Right hindlimb (tissue), 1 donor: ENCODE results near the gene PSD4.

ENCODE experiments used
- DNase-seq: peaks from one replicate; pipeline ENCODE4 v3.0.0-alpha.2; 2018

PSD4 gene

GRCh38 chr2:113173542-113174375 is at the start of gene PSD4:
PSD4 (plus strand) TSS chr2:113173971; CDS start chr2:113182457, 8,486 bp downstream.
- DNase-seq: no peak

- DNase-seq: no peak
Measured at GRCh38 chr2:113124181-113124961, 49.4 kb upstream of the PSD4 start.

- DNase-seq: no peak
Measured at GRCh38 chr2:113124984-113125855, 48.6 kb upstream of the PSD4 start.

GRCh38 chr2:113126845-113127645 is 46.7 kb upstream of the PSD4 start, which contains the start of gene IL1RN:
IL1RN (plus strand) TSS chr2:113127598; CDS start chr2:113127625, 27 bp downstream.
- no peak for DNase-seq

GRCh38 chr2:113127646-113128570 is 45.9 kb upstream of the PSD4 start:
- DNase-seq: no peak

- no peak for DNase-seq
Measured at GRCh38 chr2:113129519-113130078, 44.2 kb upstream of the PSD4 start.

DNA sequence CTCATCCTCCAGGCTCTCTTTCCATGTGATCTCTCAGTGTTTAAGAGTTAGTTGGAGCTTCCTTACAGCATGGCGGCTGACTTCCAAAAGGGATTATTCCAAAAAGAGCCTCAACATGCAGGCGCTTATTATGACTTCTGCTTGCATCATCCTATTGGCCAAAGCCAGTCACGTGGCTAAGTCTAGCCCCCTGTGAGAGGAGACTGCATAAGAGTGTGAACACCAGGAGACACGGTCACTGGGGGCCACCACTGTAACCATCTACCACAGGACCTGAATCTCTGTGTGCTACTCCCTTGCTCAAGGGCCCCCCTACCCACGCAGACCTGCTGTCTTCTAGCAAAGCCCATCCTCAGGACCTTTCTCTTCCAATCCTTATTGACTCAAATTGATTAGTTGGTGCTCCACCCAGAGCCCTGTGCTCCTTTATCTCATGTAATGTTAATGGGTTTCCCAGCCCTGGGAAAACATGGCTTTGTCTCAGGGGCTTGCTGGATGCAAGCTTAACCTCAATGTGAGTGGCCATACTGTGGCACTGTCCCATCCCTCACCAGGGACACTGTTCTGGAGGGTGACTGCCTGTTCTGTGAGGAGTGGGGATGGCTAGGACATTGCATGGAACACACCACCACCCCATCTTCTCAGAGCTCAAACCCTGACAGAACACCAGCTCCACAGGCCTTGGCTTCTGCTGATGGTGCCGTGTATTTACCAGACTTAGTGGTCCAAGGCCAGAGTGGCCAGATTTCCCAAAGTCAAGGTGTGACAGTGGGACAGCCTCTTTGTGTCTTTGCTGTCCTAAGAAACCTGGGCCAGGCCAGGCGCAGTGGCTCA is 42.2 kb upstream of the PSD4 start:
- no peak for DNase-seq

- DNase-seq: no peak
Measured at GRCh38 chr2:113132414-113133021, 41.3 kb upstream of the PSD4 start.

- no peak for DNase-seq
Measured at GRCh38 chr2:113133704-113134598, 39.8 kb upstream of the PSD4 start.

GRCh38 chr2:113134717-113135116 is 39.1 kb upstream of the PSD4 start:
- DNase-seq: no peak

DNA sequence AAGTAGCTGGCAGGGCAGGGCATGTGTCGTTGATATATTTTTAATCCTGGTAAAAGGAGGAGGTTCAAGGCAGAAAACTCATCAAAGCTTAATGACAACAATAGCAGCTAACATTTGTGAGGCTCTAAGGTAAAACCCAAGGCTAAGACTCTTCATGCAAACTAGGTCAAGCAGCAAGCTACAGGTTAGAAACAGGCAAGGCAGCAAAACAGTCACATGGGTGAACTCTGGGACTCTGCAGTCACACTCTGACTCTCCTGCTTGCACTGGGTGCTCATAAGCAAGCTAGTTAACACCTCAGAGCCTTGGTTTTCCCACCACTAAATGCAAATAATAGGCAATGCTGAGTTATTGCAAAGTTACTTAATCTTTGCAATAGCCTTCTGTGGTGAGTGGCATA is 38.5 kb upstream of the PSD4 start:
- no peak for DNase-seq

- no peak for DNase-seq
Measured at GRCh38 chr2:113136828-113137775, 36.7 kb upstream of the PSD4 start.

DNA sequence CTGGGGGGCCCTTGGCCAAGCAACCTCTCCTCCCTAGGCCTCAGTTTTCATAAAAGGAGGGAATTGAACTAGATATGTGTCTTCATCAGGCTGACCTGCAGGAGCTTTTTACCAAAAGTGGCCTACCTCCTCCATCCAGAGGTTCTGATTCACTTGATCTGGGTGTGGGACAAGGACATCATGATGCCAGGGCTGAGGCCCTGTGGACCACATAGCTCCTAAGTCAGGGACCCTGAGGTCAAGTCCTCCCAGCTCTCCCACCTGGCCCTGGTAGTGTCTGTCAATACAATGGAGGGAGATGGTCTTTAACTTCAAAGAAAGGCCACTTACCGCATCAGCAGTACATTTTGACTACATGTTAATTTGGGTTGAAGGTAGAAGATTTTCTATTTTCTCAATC is 35.9 kb upstream of the PSD4 start:
- no peak for DNase-seq

DNA sequence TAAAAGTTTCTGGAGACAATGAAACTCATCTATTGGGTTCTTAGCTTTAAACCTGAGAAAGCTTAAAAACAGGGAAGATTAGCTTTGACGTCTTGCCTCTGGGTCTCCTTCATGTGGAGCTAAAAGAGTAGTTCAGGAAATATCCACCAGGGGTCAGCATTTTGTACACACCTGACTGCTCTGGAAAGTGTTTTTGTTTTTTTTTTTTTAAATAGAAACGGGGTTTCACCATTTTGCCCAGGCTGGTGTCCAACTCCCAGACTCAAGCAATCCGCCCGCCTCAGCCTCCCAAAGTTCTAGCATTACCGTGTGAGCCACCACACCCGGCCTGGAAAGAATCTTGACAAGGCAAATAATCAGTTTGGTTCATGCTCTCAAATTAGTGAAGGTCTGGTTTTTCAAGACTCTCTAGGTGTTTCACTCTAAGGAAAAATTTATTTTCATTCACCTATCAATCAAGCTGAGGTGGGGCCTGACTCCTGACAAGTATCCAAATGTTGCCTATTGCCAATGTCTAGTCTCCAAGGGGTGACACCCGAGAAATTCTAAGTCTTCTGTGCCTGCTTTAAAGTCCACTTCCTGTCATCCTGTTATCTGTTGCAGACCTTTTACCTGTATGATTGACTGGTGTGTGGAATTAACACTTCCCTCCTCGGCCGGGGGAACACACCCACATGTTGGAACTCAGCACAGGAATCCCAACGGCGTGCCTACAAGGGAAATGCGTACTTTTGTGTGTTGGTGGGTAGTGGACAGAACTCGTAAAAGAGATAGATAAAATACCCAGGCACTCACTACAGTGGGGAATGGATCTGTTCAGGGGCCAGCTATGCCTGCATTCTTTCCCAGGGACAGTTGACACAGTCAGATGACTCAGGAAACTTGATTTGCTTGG is 35.1 kb upstream of the PSD4 start:
- DNase-seq: no peak

- DNase-seq: no peak
Measured at GRCh38 chr2:113141451-113141850, 32.3 kb upstream of the PSD4 start.

DNA sequence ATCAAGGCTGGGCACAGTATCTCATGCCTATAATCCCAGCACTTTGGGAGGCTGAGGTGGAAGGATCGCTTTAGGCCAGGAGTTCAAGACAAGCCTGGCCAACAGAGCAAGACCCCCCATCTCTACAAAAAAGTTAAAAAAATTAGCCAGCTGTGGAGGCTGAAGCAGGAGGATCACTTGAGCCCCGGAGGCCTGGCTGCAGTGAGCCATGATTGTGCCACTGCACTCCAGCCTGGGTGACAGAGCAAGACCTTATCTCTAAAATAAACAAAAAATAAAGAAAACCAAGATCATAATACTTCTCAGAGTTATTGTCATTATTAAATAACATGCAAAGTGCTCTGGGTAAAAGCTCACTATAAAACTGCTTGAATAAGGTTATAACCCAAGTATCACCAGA is 31.5 kb upstream of the PSD4 start:
- DNase-seq: no peak
